K562 (cell line): ENCODE results near the gene FKBP1B. TPM values are rescaled to one million over a fixed set of nuclear protein-coding genes. Genes with fewer than 3 reads are reported as not detected.

Source experiments
- ATAC-seq: fragments of 200-7000 bp; cut with Tn5 transposase; 3 replicates; pipeline ENCODE4 v1.9.1; 2020; ENCODE audit warnings: moderate library complexity
- BruUV-seq: library from RNA; stranded (reverse); fragments of 400-500 nt; replicated peaks from 2 replicates; lab custom pipeline; 2021; lab: Mats Ljungman, UMichigan
- CTCF ChIA-PET: fragments of 300-600 bp; formaldehyde crosslinking; extraction: SDS; loops from one replicate; lab custom pipeline; 2021; ENCODE audit warnings: low intra/inter-chr PET ratio; lab: Yijun Ruan, JAX
- POLR2A ChIA-PET: fragments of 300-600, 350-650 bp; sonication (Branson Sonifier 250); formaldehyde crosslinking; extraction: SDS; loops from one replicate; lab custom pipeline; 2021; ENCODE audit warnings: antibody characterized with exemption, inconsistent platforms; lab: Yijun Ruan, JAX
- DNase-seq, 4 experiments: peaks; one replicate each; pipeline versions ENCODE4 v3.0.0 to v3.0.0-alpha.2; 2011 to 2018; ENCODE audit warnings: low spot score in 3 of 4, mixed read lengths in 3 of 4; ENCODE audit errors: extremely low read depth in 1 of 4
- FAIRE-seq: peaks from 2 replicates; lab custom pipeline; 2011; peaks lifted over from hg19 to GRCh38; lab: Jason Lieb, UNC
- H2AFZ ChIP-seq: 2 replicates; pipeline ENCODE4 v1.6.0; 2011; ENCODE audit warnings: low read depth, low read length, control low read depth, inconsistent platforms
- H3K27ac ChIP-seq: fragments of 200-600 bp; 3 replicates; pipeline ENCODE4 v1.8.0; 2011; ENCODE audit warnings: low read depth, mild to moderate bottlenecking, control low read depth, inconsistent platforms, low read length, moderate library complexity, mixed read lengths; ENCODE audit errors: extremely low read depth
- H3K27me3 ChIP-seq, 2 experiments: fragments of 300-600 bp in 1 of 2; 2 replicates in 1 of 2; 3 replicates in 1 of 2; pipeline versions ENCODE4 v1.6.0 to v1.8.0; 2011; ENCODE audit warnings: inconsistent platforms in 2 of 2, low read length in 2 of 2, mild to moderate bottlenecking in 1 of 2, mixed read lengths in 1 of 2, moderate library complexity in 1 of 2; ENCODE audit not compliant: control insufficient read depth in 2 of 2, insufficient read depth in 2 of 2
- H3K36me3 ChIP-seq: fragments of 300-600 bp; 3 replicates; pipeline ENCODE4 v1.8.0; 2011; ENCODE audit warnings: mild to moderate bottlenecking, low read length, inconsistent platforms; ENCODE audit not compliant: control insufficient read depth, insufficient read depth
- H3K4me1 ChIP-seq, 2 experiments: fragments of 200-600 bp in 1 of 2; replicated peaks in 1 of 2; 2 replicates in 1 of 2; 3 replicates in 1 of 2; pipeline versions ENCODE4 v1.5.1 to v1.8.0; 2011; ENCODE audit warnings: inconsistent platforms in 2 of 2, low read length in 2 of 2, mild to moderate bottlenecking in 1 of 2, mixed read lengths in 1 of 2, moderate library complexity in 1 of 2; ENCODE audit not compliant: control insufficient read depth in 2 of 2, insufficient read depth in 2 of 2
- H3K4me2 ChIP-seq: 2 replicates; pipeline ENCODE4 v1.6.1; 2011; ENCODE audit warnings: low read length, control low read depth, inconsistent platforms, mixed read lengths; ENCODE audit not compliant: insufficient read depth
- H3K4me3 ChIP-seq: fragments of 200-600 bp; sonication (generic), shearing (Covaris generic); 2 replicates; pipeline ENCODE4 v1.5.1; 2016; ENCODE audit warnings: control low read depth, inconsistent platforms
- H3K79me2 ChIP-seq: fragments of 200-600 bp; 3 replicates; pipeline ENCODE4 v1.8.0; 2011; ENCODE audit warnings: low read length, inconsistent platforms; ENCODE audit not compliant: control insufficient read depth, insufficient read depth
- H3K9ac ChIP-seq, 2 experiments: 2 replicates each; pipeline versions ENCODE4 v1.6.0 to v1.6.1; 2011; ENCODE audit warnings: low read depth in 2 of 2, low read length in 2 of 2, control low read depth in 1 of 2, inconsistent platforms in 1 of 2, mild to moderate bottlenecking in 1 of 2, mixed read lengths in 1 of 2; ENCODE audit not compliant: insufficient read depth in 1 of 2
- H3K9me1 ChIP-seq: one replicate; pipeline ENCODE4 v1.6.0; 2011; ENCODE audit warnings: inconsistent platforms, mild to moderate bottlenecking, low read length, moderate library complexity; ENCODE audit not compliant: control insufficient read depth, insufficient read depth
- H3K9me3 ChIP-seq: replicated peaks from 2 replicates; pipeline ENCODE4 v1.5.1; 2011; ENCODE audit warnings: low read depth, low read length, inconsistent platforms; ENCODE audit not compliant: control insufficient read depth, insufficient read depth
- H4K20me1 ChIP-seq: replicated peaks from 2 replicates; pipeline ENCODE4 v1.6.1; 2011; ENCODE audit warnings: low read length, inconsistent platforms, mixed read lengths; ENCODE audit not compliant: control insufficient read depth, insufficient read depth
- ADNP ChIP-seq: fragments of 200-800 bp; sonication (Bioruptor generic); IDR thresholded peaks from 2 replicates; pipeline ENCODE4 v1.6.1; 2016; ENCODE audit warnings: missing genetic modification characterization, missing compliant biosample characterization
- BDP1 ChIP-seq: IDR thresholded peaks from 3 replicates; pipeline ENCODE4 v1.6.1; 2011; ENCODE audit not compliant: insufficient read length, insufficient read depth
- CTBP1 ChIP-seq: fragments of 450-650 bp; IDR thresholded peaks from 2 replicates; pipeline ENCODE4 v1.6.1; 2016; ENCODE audit warnings: borderline replicate concordance
- DPF2 ChIP-seq: fragments of 450-650 bp; IDR thresholded peaks from 2 replicates; pipeline ENCODE4 v1.6.1; 2016
- ID3 ChIP-seq, 2 experiments: fragments of 250-450 bp in 1 of 2; fragments of 450-650 bp in 1 of 2; sonication (Bioruptor Pico) in 1 of 2; IDR thresholded peaks; 2 replicates each; pipeline versions ENCODE4 v1.6.1 to v1.8.0; 2016 to 2021; ENCODE audit warnings: mild to moderate bottlenecking in 2 of 2, moderate library complexity in 2 of 2, missing compliant biosample characterization in 1 of 2, missing genetic modification characterization in 1 of 2
- IFI16 ChIP-seq: fragments of 250-450 bp; sonication (Bioruptor Pico); IDR thresholded peaks from 2 replicates; pipeline ENCODE4 v2.1.2; 2022; ENCODE audit warnings: mild to moderate bottlenecking, inconsistent platforms
- MBD1 ChIP-seq: fragments of 250-450 bp; sonication (Bioruptor Pico); IDR thresholded peaks from 2 replicates; pipeline ENCODE4 v1.8.0; 2022; ENCODE audit warnings: inconsistent platforms
- NR3C1 ChIP-seq: sonication (generic); formaldehyde crosslinking; IDR thresholded peaks from 2 replicates; pipeline ENCODE4 v1.8.1; 2022; ENCODE audit warnings: missing genetic modification reagents
- OTX1 ChIP-seq: fragments of 450-650 bp; formaldehyde crosslinking; IDR thresholded peaks from 2 replicates; pipeline ENCODE4 v1.4.0; 2022; ENCODE audit warnings: mild to moderate bottlenecking
- POLR2A ChIP-seq: fragments of 450-650 bp; conservative IDR thresholded peaks from 2 replicates; pipeline ENCODE4 v1.6.1; 2016
- POLR2G ChIP-seq: fragments of 200-400 bp; formaldehyde crosslinking; IDR thresholded peaks from 2 replicates; pipeline ENCODE4 v1.6.1; 2017; ENCODE audit warnings: low read depth, mild to moderate bottlenecking, antibody characterized with exemption, low read length, moderate library complexity
- RB1 ChIP-seq: fragments of 450-650 bp; IDR thresholded peaks from 2 replicates; pipeline ENCODE4 v1.6.1; 2017; ENCODE audit warnings: low read depth, mild to moderate bottlenecking
- SMARCA5 ChIP-seq: fragments of 450-650 bp; IDR thresholded peaks from 2 replicates; pipeline ENCODE4 v1.6.1; 2016
- STAT5A ChIP-seq: IDR thresholded peaks from 2 replicates; pipeline ENCODE4 v1.6.1; 2012; ENCODE audit warnings: low read length, inconsistent platforms, borderline replicate concordance
- TAF9B ChIP-seq: fragments of 450-650 bp; IDR thresholded peaks from 2 replicates; pipeline ENCODE4 v1.6.1; 2018; ENCODE audit warnings: mild to moderate bottlenecking; ENCODE audit not compliant: partially characterized antibody
- TBP ChIP-seq: optimal IDR thresholded peaks from 2 replicates; pipeline ENCODE3; 2011; ENCODE audit warnings: low read depth, low read length, improper control_type of control experiment
- ZNF347 ChIP-seq: fragments of 450-650 bp; formaldehyde crosslinking; IDR thresholded peaks from 2 replicates; pipeline ENCODE4 v1.4.0; 2020; ENCODE audit warnings: low read depth, mild to moderate bottlenecking, moderate library complexity
- ZNF79 ChIP-seq: fragments of 250-450 bp; sonication (Bioruptor Pico); IDR thresholded peaks from 2 replicates; pipeline ENCODE4 v1.4.0; 2020; ENCODE audit warnings: low read depth, mild to moderate bottlenecking, moderate library complexity
- whole genome bisulfite sequencing: fragments of 100-300 bp; shearing (Covaris generic); methylation state at CpG from one replicate; pipeline ENCODE4 v1.1.6; 2016; ENCODE audit warnings: low coverage, mixed read lengths; ENCODE audit not compliant: insufficient coverage; ENCODE audit errors: missing lambda C conversion rate; 5-methylcytosine and 5-hydroxymethylcytosine counted together
- in situ Hi-C: fragments of 300-500 bp; cut with MboI; formaldehyde crosslinking; loops from 4 replicates; pipeline ENCODE4 v1.15.0; 2018; ENCODE audit warnings: inconsistent platforms, mixed read lengths
- intact Hi-C: fragments of 100-400 bp; cut with micrococcal nuclease; formaldehyde crosslinking; loops from 2 replicates; pipeline ENCODE4 v1.14.2; 2022
- polyA plus RNA-seq, 8 experiments: library from polyadenylated mRNA; depleted of rRNA in 4 of 8; stranded (reverse) in 5 of 8; unstranded in 3 of 8; fragments of >200 nt; fragmentation: Nextera tagmentation in 2 of 8; fragmentation: Illumina TruSeq in 1 of 8; extraction: Ambion mirVana in 2 of 8; extraction: Trizol in 1 of 8; gene quantifications; 2 replicates each; pipeline versions ENCODE4 v1.2.1 to v1.2.3, GENCODE V29; 2011 to 2014; ENCODE audit warnings: inconsistent platforms in 1 of 8, missing spikeins in 1 of 8
- total RNA-seq, 7 experiments: library from RNA; depleted of rRNA in 6 of 7; stranded (reverse); fragments of >200 nt in 6 of 7; fragmentation: Illumina TruSeq in 2 of 7; extraction: Trizol in 2 of 7; gene quantifications; 2 replicates each; pipeline versions ENCODE4 v1.2.1 to v1.2.3, GENCODE V29; 2011 to 2021; ENCODE audit warnings: low replicate concordance in 1 of 7

The FKBP1B gene
- total and polyA plus RNA-seq, 9 of the 15 experiments (the other 6 are each of a cell fraction or from before 2014, with no cell fraction given): 0.58 to 9.4 (median 1.6) TPM

- no peak for TF ChIP-seq ZNF347 (CRISPR knock-in tag)
These were observed 38.9 kb upstream of the FKBP1B start (continued) for GRCh38 chr2:24010477-24011249.

GRCh38 chr2:24011250-24012104 lies 38.1 kb upstream of the FKBP1B start:
- H2AFZ ChIP-seq: peak overlapping the region; percentile 85
- ATAC-seq: peak; percentile 74
- FAIRE-seq: peak; percentile 98
- H3K4me2 ChIP-seq: peak overlapping the region; percentile 93
- peak overlapping the region; percentile 95 to 97 for H3K9ac ChIP-seq
- no peaks in the 10 kb centered on the region for H3K27me3 ChIP-seq
- WGBS: 9% methylated on average over 7 of the region's 7 CpGs
- in situ Hi-C loops (no loop called here), intact Hi-C loops (loop anchor here (1.0 to 10.0 kb wide), 3 partner anchors 69 to 187 kb away; partner anchors contain the start of genes ATAD2B and UBXN2A)
- no peaks in the 10 kb centered on the region for H3K9me3 ChIP-seq
- peaks cover 22% of the 10 kb centered on the region for H3K36me3 ChIP-seq
- H3K4me1 ChIP-seq: peaks cover 43 to 53% of the 10 kb centered on the region in 2 experiments
- peak overlapping the region; percentile 99 for H3K27ac ChIP-seq
- CTCF ChIA-PET: no interaction called here
- no peaks in the 10 kb centered on the region; the same call in 1 of the 2 replicates for H4K20me1 ChIP-seq
- no peaks in the 10 kb centered on the region for H3K9me1 ChIP-seq
- peak overlapping the region; percentile 60 for H3K4me3 ChIP-seq
- BruUV-seq: TSS peak; percentile 36
- H3K79me2 ChIP-seq: peaks cover 46% of the 10 kb centered on the region
- POLR2A ChIA-PET: interaction anchor here (0.9 to 3.2 kb wide), 13 partner anchors 9 to 111 kb away, joined by 3 to 14 read pairs (median 4); partner anchors contain the start of genes ATAD2B, TP53I3, UBXN2A and WDCP
- peak; percentile 81 to 97 (median 89) for DNase-seq
- peak; percentile 74; the same call in 1 of the 2 replicates for TF ChIP-seq CTBP1
- TF ChIP-seq RB1: no peak
- no peak for TF ChIP-seq MBD1 (CRISPR knock-in tag)
- TF ChIP-seq IFI16 (CRISPR knock-in tag): no peak
- TF ChIP-seq OTX1 (CRISPR knock-in tag): 0 out of 2 replicates have a peak, but pooled peaks have one; percentile 50
- TF ChIP-seq ID3 (CRISPR knock-in tag; IDR thresholded peaks at IDR 0.05): no peak
- peak; percentile 89 for TF ChIP-seq ID3 (tag; IDR thresholded peaks at IDR 0.05)
- TF ChIP-seq POLR2A: peak; percentile 62
- TF ChIP-seq ZNF347 (CRISPR knock-in tag): no peak
- peak; percentile 98 for TF ChIP-seq SMARCA5
- TF ChIP-seq TAF9B: peak; percentile 60
- TF ChIP-seq TBP: peak; percentile 55
- peak; percentile 99 for TF ChIP-seq DPF2
- TF ChIP-seq ZNF79: peak; percentile 50; the same call in 1 of the 2 replicates
- no peak for TF ChIP-seq POLR2G
- peak; percentile 51; the same call in 1 of the 2 replicates for TF ChIP-seq ADNP (tag)
- peak; percentile 97 for TF ChIP-seq STAT5A
- no peak for TF ChIP-seq BDP1
- no peak for TF ChIP-seq NR3C1
